GM12878 (cell line): Measurements from ENCODE around the gene CEP120. TPM values are rescaled to one million over a fixed set of nuclear protein-coding genes. Genes with fewer than 3 reads are reported as not detected.

Experiments used
- ATAC-seq: fragments of 200-7000 bp; cut with Tn5 transposase; 3 replicates; pipeline ENCODE4 v1.9.1; 2020; ENCODE audit warnings: mild to moderate bottlenecking, moderate library complexity
- BruUV-seq: library from RNA; stranded (reverse); fragments of 400-500 nt; replicated peaks from 2 replicates; lab custom pipeline; 2021; lab: Mats Ljungman, UMichigan
- CTCF ChIA-PET: fragments of 300-600 bp; sonication (Branson Sonifier 250); formaldehyde crosslinking; extraction: SDS; loops from one replicate; lab custom pipeline; 2021; ENCODE audit warnings: inconsistent platforms; lab: Yijun Ruan, JAX
- POLR2A ChIA-PET: fragments of 350-600 bp; formaldehyde crosslinking; extraction: SDS; loops from one replicate; lab custom pipeline; 2021; ENCODE audit warnings: inconsistent platforms; lab: Charles Lee
- RAD21 ChIA-PET: fragments of 300-600 bp; sonication (Branson Sonifier 250); formaldehyde crosslinking; loops from one replicate; lab custom pipeline; 2023; ENCODE audit warnings: antibody characterized with exemption; ENCODE audit not compliant: unreplicated experiment; lab: Charles Lee
- SMC1A ChIA-PET: fragments of 300-600 bp; sonication (Branson Sonifier 250); formaldehyde crosslinking; loops from one replicate; lab custom pipeline; 2023; ENCODE audit not compliant: unreplicated experiment, uncharacterized antibody; lab: Charles Lee
- DNase-seq: peaks from one replicate; pipeline ENCODE4 v3.0.0-alpha.2; 2011; ENCODE audit warnings: low read depth, low spot score
- FAIRE-seq: peaks from 3 replicates; lab custom pipeline; 2011; peaks lifted over from hg19 to GRCh38; lab: Jason Lieb, UNC
- H2AFZ ChIP-seq: 2 replicates; pipeline ENCODE4 v1.6.0; 2011; ENCODE audit warnings: low read depth, low read length, control low read depth; ENCODE audit not compliant: control insufficient read depth
- H3K27ac ChIP-seq: 2 replicates; pipeline ENCODE4 v1.5.1; 2011; ENCODE audit warnings: control low read depth; ENCODE audit not compliant: control insufficient read depth, insufficient read depth
- H3K27me3 ChIP-seq, 2 experiments: replicated peaks in 1 of 2; 2 replicates each; pipeline versions ENCODE4 v1.6.0 to v1.6.1; 2011; ENCODE audit warnings: low read length in 1 of 2; ENCODE audit not compliant: control insufficient read depth in 2 of 2, insufficient read depth in 2 of 2
- H3K36me3 ChIP-seq, 2 experiments: 2 replicates each; pipeline ENCODE4 v1.5.1; 2011; ENCODE audit warnings: low read length in 1 of 2; ENCODE audit not compliant: control insufficient read depth in 2 of 2, insufficient read depth in 2 of 2
- H3K4me1 ChIP-seq: 2 replicates; pipeline ENCODE4 v1.6.1; 2011; ENCODE audit warnings: mild to moderate bottlenecking, low read length, moderate library complexity, mixed read lengths; ENCODE audit not compliant: control insufficient read depth, insufficient read depth
- H3K4me2 ChIP-seq: 2 replicates; pipeline ENCODE4 v1.6.0; 2011; ENCODE audit warnings: control low read depth; ENCODE audit not compliant: control insufficient read depth, insufficient read depth
- H3K4me3 ChIP-seq: fragments of 200-600 bp; sonication (generic); 2 replicates; pipeline ENCODE4 v1.5.1; 2016
- H3K79me2 ChIP-seq: 2 replicates; pipeline ENCODE4 v1.6.0; 2011; ENCODE audit warnings: low read length; ENCODE audit not compliant: control insufficient read depth, insufficient read depth
- H3K9ac ChIP-seq: 2 replicates; pipeline ENCODE4 v1.8.0; 2011; ENCODE audit warnings: low read length, control low read depth, mixed read lengths; ENCODE audit not compliant: control insufficient read depth, insufficient read depth
- H3K9me3 ChIP-seq: replicated peaks from 3 replicates; pipeline ENCODE4 v1.5.1; 2011; ENCODE audit warnings: mild to moderate bottlenecking, low read length; ENCODE audit not compliant: control insufficient read depth, insufficient read depth
- H4K20me1 ChIP-seq: 2 replicates; pipeline ENCODE4 v1.6.0; 2011; ENCODE audit not compliant: control insufficient read depth, insufficient read depth
- CHD2 ChIP-seq: IDR thresholded peaks from 2 replicates; pipeline ENCODE4 v1.6.1; 2011; ENCODE audit warnings: low read depth, low read length, improper control_type of control experiment, borderline replicate concordance
- EP300 ChIP-seq, 2 experiments: fragments of 150-350 bp in 1 of 2; IDR thresholded peaks; 2 replicates each; pipeline ENCODE4 v1.6.1; 2011 to 2012; ENCODE audit warnings: low read depth in 2 of 2, low read length in 2 of 2, borderline replicate concordance in 1 of 2, improper control_type of control experiment in 1 of 2, inconsistent platforms in 1 of 2; ENCODE audit not compliant: control insufficient read depth in 1 of 2
- KAT2A ChIP-seq: conservative IDR thresholded peaks from 2 replicates; pipeline ENCODE4 v1.6.1; 2011; ENCODE audit warnings: low read depth, low read length; ENCODE audit not compliant: control insufficient read depth
- MEF2B ChIP-seq: fragments of 450-650 bp; IDR thresholded peaks from 2 replicates; pipeline ENCODE4 v1.6.1; 2018; ENCODE audit warnings: mild to moderate bottlenecking, moderate library complexity; ENCODE audit not compliant: partially characterized antibody, poor library complexity, severe bottlenecking
- RFX5 ChIP-seq: IDR thresholded peaks from 2 replicates; pipeline ENCODE4 v1.6.1; 2011; ENCODE audit warnings: low read depth, low read length, improper control_type of control experiment
- SMC3 ChIP-seq: IDR thresholded peaks from 2 replicates; pipeline ENCODE4 v1.6.1; 2011; ENCODE audit warnings: low read length, improper control_type of control experiment, borderline replicate concordance
- SRF ChIP-seq, 2 experiments: IDR thresholded peaks; 2 replicates each; pipeline ENCODE4 v1.6.1; 2011; ENCODE audit warnings: low read depth in 2 of 2, low read length in 2 of 2, mild to moderate bottlenecking in 1 of 2, moderate library complexity in 1 of 2
- YBX1 ChIP-seq: fragments of 450-650 bp; IDR thresholded peaks from 2 replicates; pipeline ENCODE4 v1.6.1; 2016; ENCODE audit warnings: antibody characterized with exemption
- WGBS: methylation state at CpG from one replicate; pipeline ENCODE4 v1.1.6; 2016; ENCODE audit warnings: low lambda C conversion rate; ENCODE audit not compliant: insufficient replicate concordance, insufficient coverage; ENCODE audit errors: missing lambda C conversion rate; 5-methylcytosine and 5-hydroxymethylcytosine counted together
- in situ Hi-C: fragments of 300-500 bp; cut with MboI; formaldehyde crosslinking; loops from 9 replicates; pipeline ENCODE4 v1.14.3; 2018; ENCODE audit warnings: mixed read lengths
- intact Hi-C: fragments of 100-400 bp; cut with micrococcal nuclease; formaldehyde crosslinking; loops from one replicate; pipeline ENCODE4 v1.14.2; 2022; ENCODE audit not compliant: unreplicated experiment
- polyA plus RNA-seq, 11 experiments: library from polyadenylated mRNA; depleted of rRNA in 4 of 11; unstranded in 6 of 11; stranded (reverse) in 5 of 11; fragments of >200 nt; fragmentation: Nextera tagmentation in 4 of 11; fragmentation: Illumina TruSeq in 1 of 11; extraction: Ambion mirVana in 4 of 11; extraction: Trizol in 1 of 11; gene quantifications; 1 replicate in 1 of 11; 2 replicates in 10 of 11; pipeline versions ENCODE4 v1.2.1 to v1.2.3, GENCODE V29; 2011 to 2016; ENCODE audit warnings: inconsistent platforms in 2 of 11, missing spikeins in 2 of 11, low read depth in 1 of 11
- total RNA-seq, 4 experiments: library from RNA; depleted of rRNA in 3 of 4; stranded (reverse); fragments of >200 nt in 3 of 4; fragmentation: Illumina TruSeq in 1 of 4; extraction: Trizol in 1 of 4; gene quantifications; 2 replicates each; pipeline versions ENCODE4 v1.2.1 to v1.2.3, GENCODE V29; 2013 to 2021
- TF ChIP-seq, protein P1 (sequence below): fragments of 450-650 bp; IDR thresholded peaks from 2 replicates; pipeline ENCODE4 v1.6.1; 2016; ENCODE audit warnings: mild to moderate bottlenecking
- TF ChIP-seq, protein P2 (sequence below): fragments of 450-650 bp; conservative IDR thresholded peaks from 2 replicates; pipeline ENCODE4 v1.6.1; 2017; ENCODE audit warnings: mild to moderate bottlenecking, moderate library complexity

The CEP120 gene
- total and polyA plus RNA-seq, 10 of the 15 experiments (the other 5 are each of a cell fraction or from before 2014, with no cell fraction given) = 4.1 to 23.0 (median 13.1) TPM

DNA sequence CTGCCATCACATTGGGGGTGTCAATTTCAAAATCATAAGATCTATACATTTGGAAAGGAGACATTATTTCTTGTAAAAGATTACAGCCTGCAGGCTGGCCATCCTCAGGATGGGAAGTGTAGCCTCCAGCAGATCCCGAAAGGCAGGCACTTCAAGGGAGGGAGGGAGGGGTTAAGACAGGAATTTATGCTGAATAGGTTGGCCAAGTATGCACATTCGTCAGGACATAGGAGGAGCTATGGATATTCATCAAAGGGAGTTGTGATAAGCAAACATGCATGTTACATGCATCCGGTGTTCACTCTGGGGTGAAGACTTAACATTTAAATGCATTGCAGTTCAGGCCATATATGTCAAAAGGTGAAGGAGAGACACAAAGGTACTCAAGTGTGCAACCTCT lies 119.4 kb downstream of the CEP120 start:
- in situ Hi-C loops = no loop called here
- Histone ChIP-seq H3K4me1 (no peaks in the 10 kb centered on the region), H3K9ac (no peak overlapping the region)
- no peak for ATAC-seq
- TF ChIP-seq EP300 (IDR thresholded peaks at IDR 0.05; ENCODE audit: borderline replicate concordance in 1 of 2, control insufficient read depth in 1 of 2, low read depth in 2 of 2, low read length in 2 of 2) (no peak), MEF2B (no peak), SRF (IDR thresholded peaks at IDR 0.05; ENCODE audit: low read depth in 2 of 2, low read length in 2 of 2) (no peak), RFX5 (no peak), SMC3 (no peak), YBX1 (no peak), CHD2 (no peak), KAT2A (no peak)
- TF ChIP-seq, protein P1, sequence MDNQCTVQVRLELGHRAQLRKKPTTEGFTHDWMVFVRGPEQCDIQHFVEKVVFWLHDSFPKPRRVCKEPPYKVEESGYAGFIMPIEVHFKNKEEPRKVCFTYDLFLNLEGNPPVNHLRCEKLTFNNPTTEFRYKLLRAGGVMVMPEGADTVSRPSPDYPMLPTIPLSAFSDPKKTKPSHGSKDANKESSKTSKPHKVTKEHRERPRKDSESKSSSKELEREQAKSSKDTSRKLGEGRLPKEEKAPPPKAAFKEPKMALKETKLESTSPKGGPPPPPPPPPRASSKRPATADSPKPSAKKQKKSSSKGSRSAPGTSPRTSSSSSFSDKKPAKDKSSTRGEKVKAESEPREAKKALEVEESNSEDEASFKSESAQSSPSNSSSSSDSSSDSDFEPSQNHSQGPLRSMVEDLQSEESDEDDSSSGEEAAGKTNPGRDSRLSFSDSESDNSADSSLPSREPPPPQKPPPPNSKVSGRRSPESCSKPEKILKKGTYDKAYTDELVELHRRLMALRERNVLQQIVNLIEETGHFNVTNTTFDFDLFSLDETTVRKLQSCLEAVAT = no peak
- TF ChIP-seq, protein P2, sequence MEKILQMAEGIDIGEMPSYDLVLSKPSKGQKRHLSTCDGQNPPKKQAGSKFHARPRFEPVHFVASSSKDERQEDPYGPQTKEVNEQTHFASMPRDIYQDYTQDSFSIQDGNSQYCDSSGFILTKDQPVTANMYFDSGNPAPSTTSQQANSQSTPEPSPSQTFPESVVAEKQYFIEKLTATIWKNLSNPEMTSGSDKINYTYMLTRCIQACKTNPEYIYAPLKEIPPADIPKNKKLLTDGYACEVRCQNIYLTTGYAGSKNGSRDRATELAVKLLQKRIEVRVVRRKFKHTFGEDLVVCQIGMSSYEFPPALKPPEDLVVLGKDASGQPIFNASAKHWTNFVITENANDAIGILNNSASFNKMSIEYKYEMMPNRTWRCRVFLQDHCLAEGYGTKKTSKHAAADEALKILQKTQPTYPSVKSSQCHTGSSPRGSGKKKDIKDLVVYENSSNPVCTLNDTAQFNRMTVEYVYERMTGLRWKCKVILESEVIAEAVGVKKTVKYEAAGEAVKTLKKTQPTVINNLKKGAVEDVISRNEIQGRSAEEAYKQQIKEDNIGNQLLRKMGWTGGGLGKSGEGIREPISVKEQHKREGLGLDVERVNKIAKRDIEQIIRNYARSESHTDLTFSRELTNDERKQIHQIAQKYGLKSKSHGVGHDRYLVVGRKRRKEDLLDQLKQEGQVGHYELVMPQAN = no peak
- TF ChIP-seq, all 136 proteins: peak for 0
- no peak for DNase-seq
- no peak overlapping the region for H3K27ac ChIP-seq
- 13% methylated on average over 3 of the region's 3 CpGs for WGBS
- H3K79me2 ChIP-seq = no peaks in the 10 kb centered on the region
- no TSS peak for BruUV-seq
- SMC1A ChIA-PET = no interaction called here
- H3K4me2 ChIP-seq = no peak overlapping the region
- FAIRE-seq = no peak
- H3K36me3 ChIP-seq = no peaks in the 10 kb centered on the region
- POLR2A ChIA-PET = no interaction called here
- H3K27me3 ChIP-seq = no peaks in the 10 kb centered on the region; a peak in 1 of 4 replicates
- RAD21 ChIA-PET = no interaction called here
- no peaks in the 10 kb centered on the region; the same call in 1 of the 3 replicates for H3K9me3 ChIP-seq
- CTCF ChIA-PET = no interaction called here
- H3K4me3 ChIP-seq = no peak overlapping the region
- intact Hi-C loops = no loop called here
- H2AFZ ChIP-seq = no peak overlapping the region
- H4K20me1 ChIP-seq = no peaks in the 10 kb centered on the region
